ENCODE data around the gene MKRN1. TPM values are rescaled to one million over a fixed set of nuclear protein-coding genes. Genes with fewer than 3 reads are reported as not detected.

The MKRN1 gene
- total RNA-seq, 4 donors from 2014 or later: 66.4 to 105 (median 77.9) TPM

DNA sequence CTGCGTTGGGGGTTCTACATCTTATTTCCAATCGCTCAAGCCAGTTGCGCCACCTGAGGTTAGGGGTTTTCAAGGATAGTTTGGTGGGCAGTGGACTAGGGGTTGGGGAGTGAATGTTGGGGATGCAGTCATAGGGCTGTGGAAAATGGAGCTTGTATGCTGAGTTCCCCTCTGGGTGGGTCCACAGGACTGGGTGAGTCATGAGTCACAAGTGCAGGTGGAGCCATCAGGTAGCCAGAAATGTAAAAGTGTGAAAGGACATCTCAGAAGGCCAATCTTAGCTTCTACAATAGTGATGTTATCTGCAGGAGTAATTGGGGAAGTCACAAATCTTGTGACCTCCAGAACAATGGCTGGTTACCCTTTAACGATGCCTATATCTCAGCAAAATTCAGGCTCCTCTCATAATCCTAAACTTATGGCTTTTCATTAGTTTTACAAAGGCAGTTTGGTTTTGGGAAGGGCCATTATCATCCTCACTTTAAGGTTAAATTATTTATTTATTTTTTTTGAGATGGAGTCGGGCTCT is 18.0 kb upstream of the MKRN1 start:
- WGBS: 75% methylated on average over 5 of the region's 5 CpGs
- intact Hi-C loops (cut with DNase I): no loop called here
- H3K27ac ChIP-seq (replicated peaks in 1 of 4): no peak overlapping the region

DNA sequence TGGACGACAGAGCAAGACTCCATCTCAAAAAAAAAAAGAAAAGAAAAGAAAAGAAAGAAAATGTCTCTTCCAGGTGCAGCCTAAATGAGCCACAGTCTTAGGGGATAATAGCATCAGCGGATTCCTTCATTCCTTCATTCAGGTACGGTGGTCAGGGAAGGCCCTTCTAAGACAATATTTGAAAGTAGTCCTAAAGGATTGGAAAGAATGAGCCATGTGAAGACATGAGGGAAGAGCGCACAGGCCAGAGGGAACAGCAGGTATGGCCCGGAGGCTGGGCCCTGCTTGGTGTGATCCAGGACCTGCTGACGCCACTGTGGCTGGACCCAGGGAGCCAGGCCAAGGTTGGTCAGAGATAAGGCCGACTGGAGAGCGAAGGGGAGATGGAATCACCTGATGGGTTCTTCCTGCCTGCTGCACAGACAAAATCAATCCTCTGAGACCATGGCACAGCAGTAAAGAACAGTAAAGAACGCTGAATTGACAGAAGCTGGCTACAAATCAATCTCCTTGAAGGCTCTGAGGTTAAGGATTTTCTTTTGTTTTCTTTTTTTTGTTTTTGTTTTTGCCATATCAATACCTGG is 16.3 kb upstream of the MKRN1 start:
- H3K9me3 ChIP-seq: no peaks in the 10 kb centered on the region
- no peaks in the 10 kb centered on the region for H3K27me3 ChIP-seq
- H3K4me1 ChIP-seq: no peaks in the 10 kb centered on the region
- 90% methylated on average over 9 of the region's 9 CpGs for WGBS
- no peak overlapping the region for H3K27ac ChIP-seq (replicated peaks in 1 of 4)
- intact Hi-C loops (cut with DNase I): no loop called here
- no peak for TF ChIP-seq POLR2AphosphoS5 (IDR thresholded peaks at IDR 0.05)
- no peak for TF ChIP-seq POLR2A (IDR thresholded peaks at IDR 0.05; ENCODE audit: low read depth)
- no peak for TF ChIP-seq EP300 (IDR thresholded peaks at IDR 0.05)
- TF ChIP-seq, protein P1, sequence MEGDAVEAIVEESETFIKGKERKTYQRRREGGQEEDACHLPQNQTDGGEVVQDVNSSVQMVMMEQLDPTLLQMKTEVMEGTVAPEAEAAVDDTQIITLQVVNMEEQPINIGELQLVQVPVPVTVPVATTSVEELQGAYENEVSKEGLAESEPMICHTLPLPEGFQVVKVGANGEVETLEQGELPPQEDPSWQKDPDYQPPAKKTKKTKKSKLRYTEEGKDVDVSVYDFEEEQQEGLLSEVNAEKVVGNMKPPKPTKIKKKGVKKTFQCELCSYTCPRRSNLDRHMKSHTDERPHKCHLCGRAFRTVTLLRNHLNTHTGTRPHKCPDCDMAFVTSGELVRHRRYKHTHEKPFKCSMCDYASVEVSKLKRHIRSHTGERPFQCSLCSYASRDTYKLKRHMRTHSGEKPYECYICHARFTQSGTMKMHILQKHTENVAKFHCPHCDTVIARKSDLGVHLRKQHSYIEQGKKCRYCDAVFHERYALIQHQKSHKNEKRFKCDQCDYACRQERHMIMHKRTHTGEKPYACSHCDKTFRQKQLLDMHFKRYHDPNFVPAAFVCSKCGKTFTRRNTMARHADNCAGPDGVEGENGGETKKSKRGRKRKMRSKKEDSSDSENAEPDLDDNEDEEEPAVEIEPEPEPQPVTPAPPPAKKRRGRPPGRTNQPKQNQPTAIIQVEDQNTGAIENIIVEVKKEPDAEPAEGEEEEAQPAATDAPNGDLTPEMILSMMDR (IDR thresholded peaks at IDR 0.05): no peak
- no peaks in the 10 kb centered on the region for H3K36me3 ChIP-seq
- H3K4me3 ChIP-seq: no peak overlapping the region
- no peak for DNase-seq (ENCODE audit: extremely low spot score)

More for the DNA sequence above, 18.0 kb upstream of the MKRN1 start:
- Histone ChIP-seq H3K9me3 (no peaks in the 10 kb centered on the region), H3K27me3 (no peaks in the 10 kb centered on the region), H3K4me3 (no peak overlapping the region), H3K4me1 (no peaks in the 10 kb centered on the region), H3K36me3 (no peaks in the 10 kb centered on the region)
- DNase-seq (ENCODE audit: extremely low spot score): no peak
- no peak for TF ChIP-seq POLR2A (IDR thresholded peaks at IDR 0.05; ENCODE audit: low read depth)
- TF ChIP-seq POLR2AphosphoS5 (IDR thresholded peaks at IDR 0.05): no peak
- TF ChIP-seq EP300 (IDR thresholded peaks at IDR 0.05): no peak
- TF ChIP-seq, protein P1 (IDR thresholded peaks at IDR 0.05): no peak

DNA sequence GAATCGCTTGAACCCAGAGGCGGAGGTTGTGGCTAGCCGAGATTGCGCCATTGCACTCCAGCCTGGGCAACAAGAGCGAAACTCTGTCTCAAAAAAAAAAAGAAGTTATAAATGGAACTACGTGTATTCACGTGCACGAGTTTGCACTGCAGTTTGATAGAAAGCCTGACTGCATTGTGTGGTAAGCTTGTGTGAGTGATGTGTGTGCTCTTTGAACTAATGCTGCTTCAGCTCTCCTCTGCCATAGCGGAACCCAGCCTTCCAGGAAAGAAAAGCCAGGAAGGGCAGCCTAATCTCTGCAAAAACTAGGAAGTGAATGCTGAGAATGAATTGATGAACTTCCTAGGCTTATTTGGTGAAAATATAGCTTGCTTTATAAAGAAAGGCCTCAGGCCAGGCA is 15.6 kb upstream of the MKRN1 start:
- no peak for DNase-seq (ENCODE audit: extremely low spot score)
- H3K36me3 ChIP-seq: no peaks in the 10 kb centered on the region
- intact Hi-C loops (cut with DNase I): no loop called here
- H3K4me1 ChIP-seq: no peaks in the 10 kb centered on the region
- 84% methylated on average over 9 of the region's 9 CpGs for WGBS
- H3K9me3 ChIP-seq: no peaks in the 10 kb centered on the region
- no peak for TF ChIP-seq POLR2A (IDR thresholded peaks at IDR 0.05; ENCODE audit: low read depth)
- TF ChIP-seq, protein P1 (IDR thresholded peaks at IDR 0.05): no peak
- TF ChIP-seq EP300 (IDR thresholded peaks at IDR 0.05): no peak
- TF ChIP-seq POLR2AphosphoS5 (IDR thresholded peaks at IDR 0.05): no peak
- H3K4me3 ChIP-seq: no peak overlapping the region
- no peak overlapping the region for H3K27ac ChIP-seq (replicated peaks in 1 of 4)
- no peaks in the 10 kb centered on the region for H3K27me3 ChIP-seq

DNA sequence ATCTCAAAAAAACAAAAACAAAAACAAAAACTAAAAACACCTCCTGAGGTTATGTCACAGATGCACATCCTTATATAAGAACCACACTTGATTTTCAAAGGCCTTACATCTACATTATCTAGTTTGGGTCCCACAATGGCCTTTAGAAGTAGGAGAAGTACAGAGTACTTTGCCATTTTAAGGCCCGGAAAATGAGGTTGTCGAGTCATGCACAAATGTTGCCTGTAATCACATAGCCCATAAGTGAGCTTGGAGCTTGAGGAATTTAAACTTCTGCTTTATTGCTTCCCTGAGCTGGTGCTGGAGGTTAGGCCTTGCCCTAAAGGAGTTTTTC is 9.7 kb upstream of the MKRN1 start:
- H3K4me1 ChIP-seq: no peaks in the 10 kb centered on the region
- no peaks in the 10 kb centered on the region for H3K9me3 ChIP-seq
- TF ChIP-seq, protein P1 (IDR thresholded peaks at IDR 0.05): no peak
- TF ChIP-seq POLR2A (IDR thresholded peaks at IDR 0.05; ENCODE audit: low read depth) (no peak), EP300 (IDR thresholded peaks at IDR 0.05) (no peak), POLR2AphosphoS5 (IDR thresholded peaks at IDR 0.05) (no peak)
- DNase-seq (ENCODE audit: extremely low spot score): no peak
- WGBS: 89% methylated on average over 2 of the region's 2 CpGs
- intact Hi-C loops (cut with DNase I): no loop called here
- H3K27me3 ChIP-seq: no peaks in the 10 kb centered on the region
- no peak overlapping the region for H3K27ac ChIP-seq (replicated peaks in 1 of 4)
- no peak overlapping the region for H3K4me3 ChIP-seq
- no peaks in the 10 kb centered on the region for H3K36me3 ChIP-seq

Measured in esophagus muscularis mucosa (tissue), 4 donors.